Measurements from ENCODE around the gene DUSP1.

Gene DUSP1

GRCh38 chr5:172768573-172769341 is 2.2 kb downstream of the DUSP1 start:
- TF ChIP-seq CEBPB (IDR thresholded peaks at IDR 0.05) = no peak
- TF ChIP-seq RAD21 (IDR thresholded peaks at IDR 0.05; ENCODE audit: low read depth) = no peak
- no peak for TF ChIP-seq ZBTB7A (IDR thresholded peaks at IDR 0.05; ENCODE audit: low read depth)
- TF ChIP-seq TAF1 (IDR thresholded peaks at IDR 0.05; ENCODE audit: low read depth) = no peak
- no peak for TF ChIP-seq TCF12 (IDR thresholded peaks at IDR 0.05; ENCODE audit: low read depth)
- TF ChIP-seq CREB1 (IDR thresholded peaks at IDR 0.05; ENCODE audit: low read depth) = no peak
- no peak for TF ChIP-seq YY1 (IDR thresholded peaks at IDR 0.05; ENCODE audit: low read depth)
- TF ChIP-seq NFIC (IDR thresholded peaks at IDR 0.05) = no peak
- no peak for TF ChIP-seq EP300 (IDR thresholded peaks at IDR 0.05; ENCODE audit: borderline replicate concordance)
- TF ChIP-seq USF1 (IDR thresholded peaks at IDR 0.05) = no peak
- TF ChIP-seq FOXM1 (IDR thresholded peaks at IDR 0.05; ENCODE audit: borderline replicate concordance, low read depth) = no peak

GRCh38 chr5:172768098-172768572 is 2.9 kb downstream of the DUSP1 start:
- no peak for TF ChIP-seq TEAD4 (IDR thresholded peaks at IDR 0.05)
- no peak for TF ChIP-seq TCF12 (IDR thresholded peaks at IDR 0.05; ENCODE audit: low read depth)
- no peak for TF ChIP-seq CEBPB (IDR thresholded peaks at IDR 0.05)
- TF ChIP-seq NFIC (IDR thresholded peaks at IDR 0.05) = no peak
- no peak for TF ChIP-seq ZBTB7A (IDR thresholded peaks at IDR 0.05; ENCODE audit: low read depth)
- no peak for TF ChIP-seq YY1 (IDR thresholded peaks at IDR 0.05; ENCODE audit: low read depth)
- TF ChIP-seq CREB1 (IDR thresholded peaks at IDR 0.05; ENCODE audit: low read depth) = no peak
- no peak for TF ChIP-seq USF1 (IDR thresholded peaks at IDR 0.05)
- no peak for TF ChIP-seq REST (IDR thresholded peaks at IDR 0.05; ENCODE audit: low read depth)
- no peak for TF ChIP-seq FOXM1 (IDR thresholded peaks at IDR 0.05; ENCODE audit: borderline replicate concordance, low read depth)
- no peak for TF ChIP-seq TAF1 (IDR thresholded peaks at IDR 0.05; ENCODE audit: low read depth)

GRCh38 chr5:172766287-172767108 is 4.5 kb downstream of the DUSP1 start:
- TF ChIP-seq CEBPB (IDR thresholded peaks at IDR 0.05) (no peak), EP300 (IDR thresholded peaks at IDR 0.05; ENCODE audit: borderline replicate concordance) (no peak), USF1 (IDR thresholded peaks at IDR 0.05) (no peak), MAX (IDR thresholded peaks at IDR 0.05) (no peak)

- no peak for TF ChIP-seq USF1 (IDR thresholded peaks at IDR 0.05)
- TF ChIP-seq TAF1 (IDR thresholded peaks at IDR 0.05; ENCODE audit: low read depth) = no peak
- no peak for TF ChIP-seq REST (IDR thresholded peaks at IDR 0.05; ENCODE audit: low read depth)
- no peak for TF ChIP-seq MAX (IDR thresholded peaks at IDR 0.05)
- TF ChIP-seq TEAD4 (IDR thresholded peaks at IDR 0.05) = no peak
- no peak for TF ChIP-seq EP300 (IDR thresholded peaks at IDR 0.05; ENCODE audit: borderline replicate concordance)
- no peak for TF ChIP-seq RAD21 (IDR thresholded peaks at IDR 0.05; ENCODE audit: low read depth)
- TF ChIP-seq EGR1 (IDR thresholded peaks at IDR 0.05) = no peak
- TF ChIP-seq NFIC (IDR thresholded peaks at IDR 0.05) = no peak
- no peak for TF ChIP-seq CREB1 (IDR thresholded peaks at IDR 0.05; ENCODE audit: low read depth)
Observed at GRCh38 chr5:172765766-172766286, 5.2 kb downstream of the DUSP1 start.

All from Ishikawa (cell line).